Calu3 (cell line): Measurements from ENCODE around the gene CDKL1. TPM values are rescaled to one million over a fixed set of nuclear protein-coding genes. Genes with fewer than 3 reads are reported as not detected.

Source experiments
- BruUV-seq: library from RNA; stranded (reverse); fragments of 400-500 nt; replicated peaks from 2 replicates; lab custom pipeline; 2021; lab: Mats Ljungman, UMichigan
- CTCF ChIA-PET: fragments of 300-600 bp; sonication (Branson Sonifier 250); formaldehyde crosslinking; loops from one replicate; lab custom pipeline; 2022; ENCODE audit warnings: antibody characterized with exemption; lab: Charles Lee
- DNase-seq: peaks from one replicate; pipeline ENCODE4 v3.0.0; 2022
- H3K27ac Mint-ChIP-seq: one replicate; pipeline ENCODE4 v1.8.0; 2022; ENCODE audit warnings: mixed read lengths; ENCODE audit not compliant: unreplicated experiment
- H3K27me3 Mint-ChIP-seq: one replicate; pipeline ENCODE4 v1.8.0; 2022; ENCODE audit warnings: mixed read lengths; ENCODE audit not compliant: unreplicated experiment
- H3K36me3 Mint-ChIP-seq: one replicate; pipeline ENCODE4 v1.8.0; 2022; ENCODE audit warnings: mild to moderate bottlenecking, moderate library complexity, mixed read lengths; ENCODE audit not compliant: insufficient read depth, unreplicated experiment
- H3K4me1 Mint-ChIP-seq: one replicate; pipeline ENCODE4 v1.8.0; 2022; ENCODE audit warnings: mild to moderate bottlenecking, low read depth, mixed read lengths; ENCODE audit not compliant: unreplicated experiment
- H3K4me3 Mint-ChIP-seq: one replicate; pipeline ENCODE4 v1.8.0; 2022; ENCODE audit warnings: mild to moderate bottlenecking, low read depth, moderate library complexity, mixed read lengths; ENCODE audit not compliant: unreplicated experiment
- H3K9me3 Mint-ChIP-seq: one replicate; pipeline ENCODE4 v1.8.0; 2022; ENCODE audit warnings: low read depth, mixed read lengths; ENCODE audit not compliant: unreplicated experiment
- CTCF ChIP-seq: fragments of 200-600 bp; IDR thresholded peaks from one replicate; pipeline ENCODE4 v1.8.0; 2022; ENCODE audit warnings: antibody characterized with exemption; ENCODE audit not compliant: unreplicated experiment
- intact Hi-C: fragments of 100-400 bp; cut with micrococcal nuclease; formaldehyde crosslinking; loops from one replicate; pipeline ENCODE4 v1.10.0; 2022; ENCODE audit not compliant: unreplicated experiment
- total RNA-seq: library from RNA; stranded (reverse); gene quantifications from 2 replicates; pipeline ENCODE4 v1.2.3, GENCODE V29; 2022

The CDKL1 gene
- total RNA-seq, 1 experiment from 2014 or later: 3.0 TPM

GRCh38 chr14:50381008-50381407, 15.7 kb downstream of the CDKL1 start:
- TF ChIP-seq CTCF: no peak
- Mint-ChIP-seq H3K4me3 (no peak overlapping the region), H3K4me1 (no peaks in the 10 kb centered on the region), H3K9me3 (no peaks in the 10 kb centered on the region), H3K27ac (no peak overlapping the region), H3K36me3 (no peaks in the 10 kb centered on the region), H3K27me3 (no peaks in the 10 kb centered on the region)
- intact Hi-C loops: no loop called here
- BruUV-seq: no TSS peak
- CTCF ChIA-PET: interaction anchor here (1.1 kb wide), 1 partner anchor 54 kb away, joined by 4 read pairs; no protein-coding TSS in a partner anchor
- DNase-seq: no peak

GRCh38 chr14:50380455-50380854, 16.2 kb downstream of the CDKL1 start:
- H3K36me3 Mint-ChIP-seq: no peaks in the 10 kb centered on the region
- TF ChIP-seq CTCF: no peak
- H3K4me1 Mint-ChIP-seq: no peaks in the 10 kb centered on the region
- no peaks in the 10 kb centered on the region for H3K27me3 Mint-ChIP-seq
- CTCF ChIA-PET: interaction anchor here (1.1 kb wide), 1 partner anchor 54 kb away, joined by 4 read pairs; no protein-coding TSS in a partner anchor
- no peaks in the 10 kb centered on the region for H3K9me3 Mint-ChIP-seq
- intact Hi-C loops: no loop called here
- BruUV-seq: no TSS peak
- H3K27ac Mint-ChIP-seq: no peak overlapping the region
- no peak overlapping the region for H3K4me3 Mint-ChIP-seq
- DNase-seq: no peak

- no peaks in the 10 kb centered on the region for H3K4me1 Mint-ChIP-seq
- H3K9me3 Mint-ChIP-seq: no peaks in the 10 kb centered on the region
- no peaks in the 10 kb centered on the region for H3K36me3 Mint-ChIP-seq
- H3K27me3 Mint-ChIP-seq: no peaks in the 10 kb centered on the region
- intact Hi-C loops: no loop called here
- CTCF ChIA-PET: no interaction called here
- no peak for DNase-seq
- no peak overlapping the region for H3K4me3 Mint-ChIP-seq
- no TSS peak for BruUV-seq
- no peak for TF ChIP-seq CTCF
- H3K27ac Mint-ChIP-seq: no peak overlapping the region
Observed at GRCh38 chr14:50379563-50379962, 17.1 kb downstream of the CDKL1 start.

- Mint-ChIP-seq H3K4me3 (no peak overlapping the region), H3K9me3 (no peaks in the 10 kb centered on the region)
Observed at GRCh38 chr14:50377550-50378085, 19.1 kb downstream of the CDKL1 start.

More at GRCh38 chr14:50377550-50378085, 19.1 kb downstream of the CDKL1 start:
- Mint-ChIP-seq H3K27me3 (no peaks in the 10 kb centered on the region), H3K36me3 (no peaks in the 10 kb centered on the region), H3K4me1 (no peaks in the 10 kb centered on the region), H3K27ac (no peak overlapping the region)
- CTCF ChIA-PET: no interaction called here
- no peak for DNase-seq
- no peak for TF ChIP-seq CTCF
- no TSS peak for BruUV-seq
- intact Hi-C loops: no loop called here
